ENCODE measurements around the gene ELMOD3. TPM values are rescaled to one million over a fixed set of nuclear protein-coding genes. Genes with fewer than 3 reads are reported as not detected.

Gene ELMOD3
- total and polyA plus RNA-seq, 9 of the 15 experiments (the other 6 are each of a cell fraction or from before 2014, with no cell fraction given), result 2.7 to 18.7 (median 11.6) TPM

GRCh38 chr2:85418132-85419008, 63.8 kb downstream of the ELMOD3 start, which contains the start of gene SH2D6 (continued):
- TF ChIP-seq CHD4 (IDR thresholded peaks at IDR 0.05; ENCODE audit: insufficient read depth, insufficient replicate concordance, low read depth, low read length, poor library complexity, severe bottlenecking) (no peak), SMARCE1 (IDR thresholded peaks at IDR 0.05) (0 out of 2 replicates have a peak, but pooled peaks have one; percentile 13), HNRNPL (IDR thresholded peaks at IDR 0.05; ENCODE audit: low read depth, low read length) (no peak), HMG20B (CRISPR knock-in tag; IDR thresholded peaks at IDR 0.05) (no peak), ZNF175 (CRISPR knock-in tag; IDR thresholded peaks at IDR 0.05; ENCODE audit: low read depth) (peak; percentile 81), ZNF609 (CRISPR knock-in tag; IDR thresholded peaks at IDR 0.05; ENCODE audit: borderline replicate concordance) (no peak), CEBPB (tag; IDR thresholded peaks at IDR 0.05) (peak; percentile 92), AFF4 (CRISPR knock-in tag; IDR thresholded peaks at IDR 0.05) (peak; percentile 59; the same call in 1 of the 2 replicates), BACH1 (tag; IDR thresholded peaks at IDR 0.05) (peak; percentile 54; the same call in 1 of the 2 replicates), YBX1 (IDR thresholded peaks at IDR 0.05) (no peak), CTCF (IDR thresholded peaks at IDR 0.05 in 2 of 3, conservative IDR thresholded peaks at IDR 0.05 in 1 of 3; ENCODE audit: insufficient read depth in 2 of 3, low read depth in 1 of 3, low read length in 3 of 3) (no peak), NONO (IDR thresholded peaks at IDR 0.05; ENCODE audit: low read depth in 2 of 2, low read length in 1 of 2) (no peak; a peak in 1 of 4 replicates), SIN3A (IDR thresholded peaks at IDR 0.05; ENCODE audit: borderline replicate concordance in 2 of 2, control insufficient read depth in 1 of 2, low read depth in 2 of 2, low read length in 2 of 2) (peak in 1 of 2 experiments; percentile 61; a peak in 2 of 4 replicates), FOXJ2 (tag; IDR thresholded peaks at IDR 0.05) (0 out of 2 replicates have a peak, but pooled peaks have one; percentile 50), XRCC5 (IDR thresholded peaks at IDR 0.05; ENCODE audit: low read depth, low read length) (no peak)

All from K562 (cell line).